Adipocyte (in vitro differentiated cells): Measurements from ENCODE around the gene FIS1.
"Not testable (repeated sequence)": the region's sequence is repeated elsewhere in the genome, so short reads cannot be mapped to it uniquely, and the experiment has no call there.

ENCODE experiments used
- DNase-seq: peaks from one replicate; pipeline ENCODE4 v3.0.0-alpha.2; 2015; ENCODE audit warnings: low read depth
- H3K27me3 ChIP-seq: replicated peaks from 2 replicates; pipeline ENCODE4 v1.7.0; 2013; ENCODE audit warnings: mild to moderate bottlenecking, low read length, moderate library complexity; ENCODE audit not compliant: control insufficient read depth, insufficient read depth
- H3K36me3 ChIP-seq: 2 replicates; pipeline ENCODE4 v1.7.0; 2013; ENCODE audit warnings: low read length, mild to moderate bottlenecking, moderate library complexity; ENCODE audit not compliant: control insufficient read depth, insufficient read depth, severe bottlenecking
- H3K4me1 ChIP-seq: 2 replicates; pipeline ENCODE4 v1.7.0; 2013; ENCODE audit warnings: mild to moderate bottlenecking, low read length, moderate library complexity; ENCODE audit not compliant: control insufficient read depth, insufficient read depth
- H3K4me3 ChIP-seq: 2 replicates; pipeline ENCODE4 v1.7.0; 2013; ENCODE audit warnings: mild to moderate bottlenecking, low read length, moderate library complexity
- H3K9ac ChIP-seq: 2 replicates; pipeline ENCODE4 v1.7.0; 2013; ENCODE audit warnings: mild to moderate bottlenecking, low read length, moderate library complexity
- H3K9me3 ChIP-seq: 2 replicates; pipeline ENCODE4 v1.7.0; 2013; ENCODE audit warnings: mild to moderate bottlenecking, low read length, moderate library complexity; ENCODE audit not compliant: control insufficient read depth

Gene FIS1

GRCh38 chr7:101244375-101245146 lies at the start of gene FIS1:
Gene FIS1 (minus strand): TSS chr7:101245081. CDS start chr7:101245004, 77 bp downstream.
- Histone ChIP-seq H3K27me3 (no peaks in the 10 kb centered on the region), H3K9ac (peak within 1 kb of the TSS; percentile 89), H3K4me1 (peaks cover 46% of the 10 kb centered on the region), H3K36me3 (peaks cover 11% of the 10 kb centered on the region), H3K4me3 (peak within 1 kb of the TSS; percentile 85), H3K9me3 (no peaks in the 10 kb centered on the region)
- peak; percentile 97 for DNase-seq

- H3K36me3 ChIP-seq = no peaks in the 10 kb centered on the region
- no peak for DNase-seq
- no peaks in the 10 kb centered on the region for H3K9me3 ChIP-seq
- H3K4me3 ChIP-seq = no peak overlapping the region
- H3K9ac ChIP-seq = no peak overlapping the region
- peaks cover 49% of the 10 kb centered on the region for H3K27me3 ChIP-seq
- no peaks in the 10 kb centered on the region for H3K4me1 ChIP-seq
These were observed 49.4 kb upstream of the FIS1 start for GRCh38 chr7:101294039-101294831.

GRCh38 chr7:101293069-101294021 lies 48.5 kb upstream of the FIS1 start:
- not testable (repeated sequence) for H3K4me3 ChIP-seq, H3K9ac ChIP-seq, H3K9me3 ChIP-seq, H3K4me1 ChIP-seq, H3K36me3 ChIP-seq, DNase-seq
- H3K27me3 ChIP-seq = peaks cover 50% of the 10 kb centered on the region

GRCh38 chr7:101292566-101292965 lies 47.7 kb upstream of the FIS1 start:
- H3K27me3 ChIP-seq = peaks cover 48% of the 10 kb centered on the region
- H3K4me3 ChIP-seq, H3K9me3 ChIP-seq, H3K4me1 ChIP-seq, H3K36me3 ChIP-seq, H3K9ac ChIP-seq, DNase-seq: not testable (repeated sequence)

- H3K27me3 ChIP-seq = peaks cover 46% of the 10 kb centered on the region
- not testable (repeated sequence) for H3K9ac ChIP-seq, H3K4me1 ChIP-seq, H3K36me3 ChIP-seq, H3K4me3 ChIP-seq, H3K9me3 ChIP-seq
- peak; percentile 67 for DNase-seq
These were observed 45.5 kb upstream of the FIS1 start for GRCh38 chr7:101290186-101291037.

- not testable (repeated sequence) for DNase-seq, H3K36me3 ChIP-seq, H3K9me3 ChIP-seq, H3K4me1 ChIP-seq, H3K9ac ChIP-seq, H3K4me3 ChIP-seq
- H3K27me3 ChIP-seq = peaks cover 45% of the 10 kb centered on the region
These were observed 44.8 kb upstream of the FIS1 start for GRCh38 chr7:101289687-101290086.

- H3K36me3 ChIP-seq = no peaks in the 10 kb centered on the region
- H3K4me3 ChIP-seq = no peak overlapping the region
- no peak for DNase-seq
- H3K4me1 ChIP-seq = no peaks in the 10 kb centered on the region
- H3K9me3 ChIP-seq = peaks cover 9% of the 10 kb centered on the region
- peaks cover 36% of the 10 kb centered on the region for H3K27me3 ChIP-seq
- no peak overlapping the region for H3K9ac ChIP-seq
These were observed 43.6 kb upstream of the FIS1 start for GRCh38 chr7:101288439-101288838.

- Histone ChIP-seq H3K27me3 (peaks cover 30% of the 10 kb centered on the region), H3K36me3 (no peaks in the 10 kb centered on the region), H3K9me3 (peaks cover 9% of the 10 kb centered on the region), H3K9ac (no peak overlapping the region), H3K4me1 (no peaks in the 10 kb centered on the region), H3K4me3 (no peak overlapping the region)
- no peak for DNase-seq
These were observed 42.2 kb upstream of the FIS1 start for GRCh38 chr7:101287032-101287431.

GRCh38 chr7:101285880-101286279 lies 41.0 kb upstream of the FIS1 start:
- H3K9ac ChIP-seq, H3K36me3 ChIP-seq, H3K4me3 ChIP-seq, H3K9me3 ChIP-seq, H3K4me1 ChIP-seq, DNase-seq: not testable (repeated sequence)
- peaks cover 25% of the 10 kb centered on the region for H3K27me3 ChIP-seq

- peaks cover 23% of the 10 kb centered on the region for H3K27me3 ChIP-seq
- DNase-seq = no peak
- H3K36me3 ChIP-seq = no peaks in the 10 kb centered on the region
- no peaks in the 10 kb centered on the region for H3K4me1 ChIP-seq
- H3K9me3 ChIP-seq = peaks cover 9% of the 10 kb centered on the region
- H3K9ac ChIP-seq = no peak overlapping the region
- no peak overlapping the region for H3K4me3 ChIP-seq
These were observed 40.3 kb upstream of the FIS1 start for GRCh38 chr7:101285171-101285570.
